GF-D8 (cell line): Measurements from ENCODE around the gene ZC2HC1B.

Experiments used
- DNase-seq: peaks from one replicate; lab custom pipeline; 2025; lab: John Stamatoyannopoulos, UW

ZC2HC1B gene

DNA sequence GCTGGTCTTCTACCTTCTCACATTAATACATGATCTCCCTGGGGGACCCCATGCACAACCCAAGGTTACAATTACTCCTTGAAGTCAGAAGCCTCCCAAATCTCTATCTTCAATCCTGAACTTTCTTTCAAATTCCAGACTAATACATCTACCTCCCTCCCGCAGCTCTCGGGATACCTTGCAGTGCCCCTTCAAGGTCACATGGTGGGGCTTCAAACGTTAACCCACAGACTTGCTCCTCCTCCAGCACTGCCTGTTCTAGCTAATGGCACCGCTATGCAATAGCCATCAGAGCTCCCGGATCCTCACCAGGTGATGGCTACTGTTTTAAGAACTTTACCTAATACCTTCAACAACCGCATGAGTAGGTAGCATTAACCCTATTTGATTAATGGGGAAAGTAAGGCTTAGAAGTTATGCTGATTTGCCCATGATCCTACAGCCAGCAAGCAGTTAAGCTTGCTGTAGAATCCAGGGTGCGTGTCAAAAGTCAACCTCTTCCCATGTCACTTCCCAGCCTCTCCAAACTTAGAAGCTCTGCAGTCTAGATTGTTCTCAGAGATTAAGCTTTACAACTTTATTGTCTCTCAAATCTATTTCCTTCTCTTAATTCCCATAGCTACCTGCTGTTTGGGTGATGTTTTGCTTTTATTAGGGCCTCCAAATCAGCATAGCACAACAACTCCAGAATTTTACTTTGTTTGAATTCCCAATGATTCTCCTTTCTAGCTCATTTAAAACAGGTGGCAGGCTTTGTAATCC lies 99.1 kb downstream of the ZC2HC1B start:
- no peak for DNase-seq

DNA sequence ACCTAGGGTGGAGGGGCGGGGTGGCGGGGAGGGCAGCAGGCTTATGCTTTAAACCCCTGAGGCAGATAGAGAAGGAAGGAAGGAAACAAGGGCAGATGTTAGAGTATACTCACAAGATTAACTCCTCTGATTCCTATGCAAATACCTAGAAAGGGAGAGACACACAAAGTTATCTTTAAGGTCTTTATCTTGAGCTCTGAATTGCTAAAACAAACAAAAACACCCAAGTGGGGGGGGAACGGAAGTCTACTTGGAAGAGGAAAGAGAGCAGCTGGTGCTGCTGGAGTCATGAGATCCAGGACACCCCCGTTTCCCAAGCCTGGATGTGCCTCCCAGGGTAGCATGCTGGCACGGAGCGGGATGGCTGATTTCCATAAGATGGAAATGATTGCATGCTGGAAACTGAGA lies 100.4 kb downstream of the ZC2HC1B start:
- DNase-seq, result peak; percentile 56

DNA sequence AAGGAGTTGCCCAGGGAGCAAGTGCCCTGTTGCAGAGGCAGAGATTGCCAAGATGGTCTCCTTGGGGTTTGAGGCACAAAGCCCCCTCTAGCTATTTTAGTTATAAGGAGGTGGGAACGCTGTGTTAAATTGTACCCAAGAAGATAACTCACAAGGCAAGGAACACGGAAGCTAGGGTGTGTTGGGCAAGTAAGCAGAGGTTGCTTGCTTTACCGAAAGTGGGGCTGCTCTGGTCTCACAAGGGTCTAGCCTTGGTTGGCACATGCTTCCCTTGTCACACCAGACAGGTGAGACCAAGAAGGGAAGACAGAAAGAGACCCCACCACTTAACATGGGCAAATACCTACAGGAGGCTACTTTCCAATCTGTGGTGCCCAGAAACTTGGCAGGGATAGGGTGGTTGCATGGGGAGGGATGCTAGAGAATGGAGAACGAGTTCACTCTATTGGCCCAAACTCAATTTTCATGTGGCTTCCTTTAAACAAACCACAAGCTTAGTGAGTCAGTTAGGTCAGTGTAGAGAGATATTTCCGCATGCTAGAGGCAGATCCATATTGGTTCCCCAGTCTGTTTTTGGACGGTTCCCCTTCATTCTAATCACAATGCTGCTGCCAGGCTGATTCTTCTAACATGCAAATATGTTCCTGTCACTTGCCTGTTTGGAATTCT lies 101.4 kb downstream of the ZC2HC1B start:
- DNase-seq, result peak; percentile 87

DNA sequence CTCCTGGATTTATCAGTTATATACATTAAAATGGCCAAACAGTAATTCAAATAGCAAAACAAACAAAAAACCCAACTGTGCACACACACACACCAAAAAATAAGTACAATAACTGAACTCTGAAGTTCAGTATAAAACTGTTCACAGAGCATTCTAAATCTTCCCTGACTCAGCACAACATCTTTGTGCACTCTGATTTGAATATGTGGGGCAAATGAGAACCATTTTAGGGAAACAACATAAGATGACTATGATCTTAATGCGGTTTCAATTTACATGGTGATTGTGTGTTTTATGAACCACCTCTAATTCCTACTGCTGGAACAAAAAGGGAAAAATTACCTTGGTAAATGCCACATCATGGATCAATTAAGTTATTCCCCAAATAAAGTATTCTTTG lies 102.0 kb downstream of the ZC2HC1B start:
- no peak for DNase-seq

DNA sequence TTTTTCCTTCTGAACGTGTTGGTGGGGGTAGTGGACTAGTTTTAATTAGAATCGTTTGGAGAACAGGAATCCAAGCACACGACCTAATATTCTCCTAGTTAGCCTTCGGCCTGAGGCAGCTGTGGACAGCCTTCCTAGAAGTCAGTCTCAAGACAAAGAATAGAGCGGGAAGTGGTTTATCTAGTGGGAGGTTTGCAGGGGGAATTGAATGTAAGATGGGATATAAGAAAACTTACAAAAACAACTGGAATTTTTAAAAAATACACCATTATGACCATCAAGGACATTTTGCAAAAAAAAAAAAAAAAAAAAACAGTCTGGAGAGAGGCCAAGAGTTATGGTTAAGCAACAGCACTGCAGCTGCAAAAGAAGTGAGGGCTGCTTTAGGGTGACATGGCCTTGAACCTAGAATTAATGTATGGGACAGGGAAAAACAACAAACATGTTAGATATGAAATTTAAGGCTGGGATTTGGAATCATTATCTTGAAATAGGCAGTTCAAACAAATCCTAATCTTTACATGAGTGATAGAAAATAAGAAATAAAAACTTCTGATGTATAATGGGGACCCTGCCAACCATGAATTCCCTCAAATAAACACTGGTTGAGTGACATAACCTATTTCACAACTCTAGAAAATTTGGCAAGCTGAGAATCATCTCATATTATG lies 103.6 kb downstream of the ZC2HC1B start:
- peak; percentile 64 for DNase-seq

DNA sequence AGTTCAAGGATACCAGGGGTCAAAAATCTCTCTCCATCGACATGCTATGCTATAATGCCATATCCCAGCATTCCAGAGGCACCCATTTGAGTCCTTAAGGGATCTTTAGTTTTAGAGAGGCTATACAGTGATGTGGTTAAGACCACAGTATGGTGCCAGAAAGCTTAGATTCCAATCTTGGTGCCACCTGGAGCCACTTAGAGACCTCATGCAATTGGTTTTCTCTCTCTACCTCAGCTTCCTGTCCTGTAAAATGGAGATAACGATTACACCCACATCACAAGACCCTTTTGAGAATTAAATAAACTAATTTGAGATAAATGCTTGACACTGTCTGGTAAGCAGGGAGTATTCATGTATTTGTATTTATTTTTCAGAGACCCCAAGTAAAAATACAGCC lies 104.8 kb downstream of the ZC2HC1B start:
- DNase-seq, result peak; percentile 79

DNA sequence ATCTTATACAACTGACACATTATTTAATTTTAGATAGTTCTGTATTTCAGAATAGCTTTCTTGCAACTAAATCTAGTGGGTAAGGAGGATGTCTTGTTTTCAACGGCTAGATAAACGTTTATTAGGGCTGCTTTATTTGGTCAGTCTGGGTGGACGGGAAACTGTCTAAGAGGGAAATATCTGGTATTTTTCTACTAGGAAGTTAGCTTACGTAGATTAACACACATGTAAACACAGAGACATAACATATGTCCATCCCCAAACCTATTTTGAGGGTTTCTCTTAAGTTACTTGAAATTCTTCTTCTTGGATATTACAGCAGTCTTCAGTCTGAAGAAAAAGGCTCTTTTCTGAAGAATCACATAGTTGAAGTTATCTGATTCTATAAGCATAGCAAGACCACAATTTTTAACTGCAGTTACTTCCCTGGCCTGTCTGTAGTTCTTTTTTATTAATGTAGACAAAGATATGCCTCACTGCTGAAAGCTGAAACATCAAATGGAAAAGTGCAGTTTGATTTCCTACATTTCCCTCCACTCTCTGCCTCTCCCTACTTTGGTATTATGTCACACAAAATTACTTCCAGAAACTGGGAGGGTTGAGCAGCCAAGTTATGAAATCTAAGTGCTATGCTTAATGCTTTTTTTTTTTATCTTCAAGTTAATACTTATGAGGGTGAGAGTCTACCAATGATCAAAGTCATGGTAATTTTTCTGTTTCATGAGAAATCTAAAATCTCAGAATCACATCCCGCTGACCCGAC lies 106.4 kb downstream of the ZC2HC1B start:
- no peak for DNase-seq

DNA sequence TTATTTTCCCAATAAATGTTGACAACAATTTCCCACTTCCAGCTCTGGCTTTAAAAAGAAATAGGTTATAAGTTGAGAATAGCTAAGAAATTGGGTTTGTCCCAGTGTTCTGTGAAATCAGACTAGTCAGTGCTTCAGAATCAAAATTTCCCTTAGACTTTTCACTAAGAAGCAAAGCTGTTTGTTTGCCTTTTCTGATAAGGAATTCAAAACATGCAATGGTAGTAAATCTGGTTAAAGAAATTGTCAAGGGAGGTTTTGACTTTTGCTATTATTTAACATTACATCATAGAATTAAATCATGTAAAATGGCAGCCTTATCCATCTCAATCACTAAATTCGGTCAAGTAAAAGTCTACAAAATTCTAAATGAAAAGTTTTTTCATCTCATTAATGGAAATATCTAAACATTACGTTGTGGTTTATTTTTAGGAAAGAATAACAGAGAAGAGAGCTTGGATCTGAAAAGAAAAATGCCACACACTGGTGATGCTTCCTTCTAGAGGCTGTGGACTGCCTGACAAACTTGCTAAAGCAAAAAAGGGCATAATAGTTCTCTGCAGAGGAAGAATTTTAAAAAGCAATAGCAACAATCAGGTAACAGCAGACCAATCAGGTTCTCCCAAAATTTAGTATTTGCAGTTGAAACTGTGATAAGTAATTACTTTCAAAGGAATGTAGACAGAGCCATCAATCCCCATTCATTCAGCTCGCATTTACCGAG lies 107.4 kb downstream of the ZC2HC1B start:
- DNase-seq, result no peak

DNA sequence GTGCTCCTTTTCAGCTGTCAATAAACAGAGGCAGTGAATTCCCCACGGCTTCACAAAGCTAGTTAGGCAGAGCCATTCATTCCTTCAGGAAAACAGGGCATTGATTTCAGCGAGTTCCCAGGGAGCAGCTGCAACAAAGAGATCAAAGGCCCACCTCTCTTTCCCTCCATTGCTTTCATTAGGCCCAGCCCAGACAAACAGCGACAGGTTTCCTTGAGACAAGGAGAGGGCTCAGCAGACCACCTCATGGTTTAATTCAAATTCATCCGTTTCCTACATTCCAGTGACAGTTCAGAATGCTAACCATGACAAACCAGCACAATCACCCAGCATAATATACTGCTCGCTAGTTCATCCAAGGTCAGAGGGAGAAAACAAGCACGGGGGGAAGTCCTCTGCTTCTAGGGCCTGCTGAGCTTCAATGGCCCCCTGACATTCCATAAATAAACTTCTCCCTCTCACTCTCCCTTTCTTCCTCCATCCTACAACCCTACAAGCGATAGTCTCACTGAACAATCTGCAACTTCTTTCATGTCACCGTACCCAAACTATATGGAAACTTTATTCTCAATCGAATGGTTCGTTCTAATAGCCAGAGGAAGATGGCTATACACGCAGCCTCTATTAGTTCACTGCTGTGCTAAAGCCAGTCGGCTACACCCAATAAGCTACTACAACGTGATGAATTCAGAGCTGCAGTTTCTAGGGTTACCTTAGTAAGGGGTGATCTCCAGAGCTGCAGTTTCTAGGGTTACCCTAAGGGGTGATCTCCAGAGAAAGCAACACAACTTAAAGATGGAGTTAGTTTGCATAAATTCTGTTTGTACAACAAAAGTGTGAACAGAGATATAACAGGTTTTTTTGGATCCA lies 109.1 kb downstream of the ZC2HC1B start:
- DNase-seq, result no peak

DNA sequence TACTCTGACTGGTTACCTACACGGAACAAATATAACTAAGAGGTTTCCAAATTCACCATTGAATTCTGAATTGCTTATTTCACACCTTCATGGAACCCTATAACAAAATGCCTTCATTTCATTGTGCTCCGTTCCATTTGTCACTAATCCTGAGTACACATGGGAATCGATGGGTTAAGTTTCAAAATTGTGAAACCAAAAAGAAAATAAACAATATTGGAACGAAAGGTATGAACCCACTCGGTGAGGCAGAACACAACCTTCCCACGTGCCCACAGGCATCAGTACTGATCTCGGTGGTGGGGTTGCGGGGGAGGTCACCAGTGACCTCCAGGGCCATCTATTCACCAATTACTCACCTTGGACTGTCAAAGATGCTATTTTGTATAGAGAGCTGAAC lies 109.8 kb downstream of the ZC2HC1B start:
- no peak for DNase-seq

DNA sequence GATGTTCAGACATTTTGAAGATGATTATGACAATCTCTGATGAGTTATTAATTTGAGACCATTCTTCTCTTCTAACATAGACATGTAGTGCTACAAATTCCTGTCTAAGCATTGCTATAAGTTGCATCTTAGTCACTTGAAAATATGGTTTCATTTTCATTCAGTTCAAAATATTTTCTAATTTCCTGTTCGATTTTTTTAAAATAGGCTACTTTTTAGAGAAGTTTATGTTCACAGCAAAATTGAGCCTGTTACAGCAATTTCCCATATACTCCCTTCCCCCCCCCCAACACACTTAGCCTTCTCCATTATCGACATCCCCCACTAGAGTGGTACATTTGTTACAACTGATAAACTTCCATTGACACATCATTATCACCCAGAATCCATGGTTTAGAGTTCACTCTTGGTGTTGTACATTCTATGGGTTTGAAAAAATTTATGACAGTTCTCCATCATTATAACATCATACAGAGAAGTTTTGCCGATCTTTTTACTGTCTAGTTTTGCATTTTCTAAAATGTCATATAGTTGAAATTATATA lies 112.6 kb downstream of the ZC2HC1B start:
- DNase-seq, result no peak

DNA sequence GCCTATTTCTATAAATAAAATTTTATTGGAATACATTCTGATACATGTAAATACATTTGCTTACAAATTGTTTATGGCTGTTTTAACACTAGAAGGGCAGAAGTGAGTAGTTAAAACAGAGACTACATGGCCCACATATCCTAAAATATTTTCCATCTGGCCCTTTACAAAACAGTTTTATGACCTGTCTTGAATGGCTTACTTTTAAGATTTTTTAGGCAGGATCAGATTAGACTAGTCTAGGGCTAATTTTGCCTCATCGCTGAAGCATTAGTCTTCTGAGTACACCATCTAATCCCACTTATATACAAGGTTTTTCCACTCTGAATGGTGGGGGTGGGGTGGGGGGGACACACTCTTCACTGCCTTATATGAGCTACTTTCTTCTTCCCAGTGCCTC lies 116.6 kb downstream of the ZC2HC1B start:
- DNase-seq, result no peak

DNA sequence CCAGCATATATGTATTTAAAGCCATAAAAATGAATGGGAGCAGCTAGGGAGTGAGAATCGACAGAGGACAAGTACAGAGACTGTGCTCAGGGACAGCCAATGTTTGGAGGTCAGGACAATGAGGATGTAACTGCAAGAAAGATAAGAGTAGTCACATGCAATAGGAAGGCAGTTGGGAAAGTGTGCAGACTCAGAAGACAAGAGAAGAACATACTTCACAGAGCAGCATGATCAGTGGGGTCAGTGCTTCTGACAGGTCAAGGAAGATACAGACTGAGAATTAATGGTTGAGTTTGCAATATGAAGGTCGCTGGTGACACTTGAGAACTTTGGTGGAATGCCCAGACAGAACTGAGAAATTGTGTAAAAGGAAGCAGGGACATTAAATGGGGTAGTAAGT lies 118.7 kb downstream of the ZC2HC1B start:
- DNase-seq, result no peak

DNA sequence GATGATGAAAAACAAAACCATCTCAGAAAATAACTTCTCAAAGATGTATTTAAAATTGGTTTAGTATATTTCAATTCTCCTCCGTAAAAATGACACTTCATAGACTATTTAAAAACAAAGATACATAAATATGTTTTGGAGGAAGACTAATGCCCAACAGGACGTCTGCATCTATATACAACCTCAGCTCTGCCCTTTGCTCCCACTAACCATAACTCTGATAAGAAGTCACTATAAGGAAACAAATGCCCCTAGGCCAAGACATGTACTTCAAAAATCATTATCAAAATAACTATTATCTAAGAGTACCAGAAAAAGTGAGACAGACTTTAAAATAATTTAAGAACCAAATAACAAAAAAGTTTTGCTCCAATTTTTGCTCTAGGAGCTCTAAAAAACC lies 120.4 kb downstream of the ZC2HC1B start:
- DNase-seq, result no peak

DNA sequence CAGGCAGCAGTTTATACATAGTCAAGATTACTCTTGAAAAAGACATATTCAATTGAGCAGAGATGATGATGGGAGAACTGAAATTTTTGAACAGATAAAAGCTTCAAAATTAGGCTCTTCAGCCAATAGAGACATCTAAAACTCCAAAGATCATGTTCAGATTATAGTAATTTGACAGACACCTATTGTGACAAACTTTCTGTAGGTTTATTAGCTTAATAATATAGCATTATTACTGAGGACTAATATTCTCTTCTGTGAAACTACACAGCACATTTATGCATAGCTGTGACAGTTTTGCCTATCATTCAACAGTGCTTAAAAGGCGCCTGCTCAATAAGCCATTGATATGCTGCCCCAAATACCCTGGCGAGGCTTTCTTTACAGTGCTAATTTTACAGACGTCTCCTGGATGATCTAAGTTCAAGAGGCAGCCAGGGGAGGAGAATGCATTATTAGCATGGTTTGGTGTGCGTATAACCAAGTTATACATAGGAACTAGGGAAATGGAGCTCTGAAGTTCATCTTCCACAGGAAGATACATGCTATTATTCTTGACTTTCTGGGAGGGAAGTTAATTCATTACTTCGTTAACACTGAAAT lies 122.3 kb downstream of the ZC2HC1B start:
- no peak for DNase-seq
